GM19351 (cell line): ENCODE measurements around the gene MGAT3.

ENCODE experiments used
- ATAC-seq: cut with Tn5 transposase; IDR thresholded peaks from one replicate; pipeline ENCODE4 v1.9.1; 2021; ENCODE audit warnings: mild to moderate bottlenecking, moderate library complexity; ENCODE audit not compliant: unreplicated experiment

Gene MGAT3

DNA sequence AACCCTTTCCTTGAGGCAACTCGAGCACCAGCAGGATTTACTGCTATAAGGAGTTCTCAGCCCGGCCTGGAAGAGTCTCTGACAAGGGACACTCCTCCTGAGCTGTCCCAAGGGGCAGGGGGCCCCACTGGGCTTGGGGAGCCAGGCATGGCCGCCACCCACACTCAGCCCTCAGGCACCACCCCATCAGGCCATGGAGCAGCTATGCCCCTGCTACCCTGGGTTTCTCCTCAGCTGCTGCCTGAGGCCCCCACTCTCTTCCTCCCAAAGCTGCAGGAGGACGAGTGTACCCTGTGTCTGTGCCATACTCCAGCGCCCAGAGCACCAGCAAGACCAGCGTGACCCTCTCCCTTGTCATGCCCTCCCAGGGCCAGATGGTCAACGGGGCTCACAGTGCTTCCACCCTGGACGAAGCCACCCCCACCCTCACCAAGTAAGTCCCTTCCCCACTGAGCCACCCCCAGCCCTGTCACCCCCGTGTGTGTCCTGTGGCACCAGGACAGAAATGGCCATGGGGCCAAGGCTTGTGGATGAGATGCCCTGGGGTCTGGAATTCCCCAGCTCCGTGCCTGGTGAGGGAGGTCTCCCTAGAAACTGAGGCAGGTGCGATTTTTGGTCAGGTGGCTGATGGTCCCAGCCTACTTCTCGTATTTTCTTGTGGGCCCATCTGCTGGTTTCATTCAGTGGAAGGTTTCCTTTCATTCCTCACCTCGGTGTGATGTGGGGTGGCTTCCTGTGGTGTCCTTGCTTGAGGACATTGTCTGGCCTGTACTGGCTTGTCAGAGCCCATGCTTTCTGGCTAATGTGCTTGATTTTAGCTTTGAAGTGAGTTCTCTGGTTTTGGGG lies 28.8 kb upstream of the MGAT3 start:
- no peak for ATAC-seq

DNA sequence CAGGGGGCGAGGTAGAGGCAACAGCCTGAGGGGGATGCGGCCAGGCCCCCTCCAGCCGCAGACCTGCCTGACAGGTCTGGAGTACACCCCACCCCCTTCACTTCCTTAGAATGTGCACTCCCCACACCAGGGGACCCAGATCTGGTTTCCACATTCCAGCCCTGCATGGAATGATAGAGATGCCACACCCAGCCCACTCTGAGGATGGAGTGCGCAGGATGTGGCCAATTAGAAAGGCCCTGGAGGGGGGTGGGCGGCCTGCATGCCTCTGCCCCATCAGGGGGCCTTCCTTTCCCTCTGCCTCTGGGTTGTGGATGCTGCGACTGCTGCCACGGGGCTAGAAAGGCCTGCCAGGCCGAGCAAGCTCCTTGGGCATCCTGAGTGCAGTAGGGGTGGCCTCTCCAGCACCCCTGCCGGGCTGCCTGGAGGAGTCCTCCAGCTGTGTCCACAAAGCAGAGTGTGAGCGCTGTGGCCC lies 28.2 kb upstream of the MGAT3 start:
- no peak for ATAC-seq

DNA sequence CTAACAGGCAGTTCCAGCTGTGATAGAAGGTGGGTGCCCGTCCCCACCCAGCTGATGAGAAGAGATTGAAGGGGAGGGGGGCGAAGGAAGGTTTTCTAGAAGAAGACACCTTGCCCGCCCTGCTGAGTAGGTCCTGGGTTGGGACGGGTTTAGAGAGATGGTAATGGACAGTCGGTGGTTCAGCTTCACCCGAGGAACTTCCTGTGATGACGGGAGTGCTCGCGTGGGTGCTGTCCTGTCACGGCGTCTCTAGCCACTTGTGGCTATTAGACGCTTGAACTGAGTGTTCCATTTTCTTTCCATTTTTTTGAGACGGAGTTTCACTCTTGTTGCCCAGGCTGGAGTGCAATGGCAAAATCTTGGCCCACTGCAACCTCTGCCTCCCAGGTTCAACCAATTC lies 27.6 kb upstream of the MGAT3 start:
- no peak for ATAC-seq

DNA sequence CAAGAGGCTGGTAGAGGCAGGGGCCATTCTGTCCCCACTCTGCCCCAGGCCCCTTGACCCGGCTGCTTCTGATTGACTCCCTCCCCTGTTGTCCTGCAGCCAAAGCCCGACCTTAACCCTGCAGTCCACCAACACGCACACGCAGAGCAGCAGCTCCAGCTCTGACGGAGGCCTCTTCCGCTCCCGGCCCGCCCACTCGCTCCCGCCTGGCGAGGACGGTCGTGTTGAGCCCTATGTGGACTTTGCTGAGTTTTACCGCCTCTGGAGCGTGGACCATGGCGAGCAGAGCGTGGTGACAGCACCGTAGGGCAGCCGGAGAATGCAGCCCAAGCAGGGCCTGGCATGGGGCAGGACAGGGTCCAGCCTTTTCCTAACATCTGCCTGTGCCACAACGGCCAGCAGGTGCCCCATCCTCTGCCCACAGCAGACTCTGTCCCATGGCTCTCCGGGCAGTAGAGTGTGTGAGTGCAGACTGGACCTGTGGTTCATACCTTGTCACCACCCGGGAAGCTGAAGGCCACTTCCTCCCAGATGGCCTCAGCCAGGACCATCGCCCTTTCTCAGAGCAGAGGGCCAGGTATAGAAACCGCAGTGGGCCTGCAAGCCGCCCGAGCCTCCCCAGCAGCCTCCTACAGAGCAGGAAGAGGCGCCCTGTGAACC lies 26.8 kb upstream of the MGAT3 start:
- ATAC-seq, result no peak

DNA sequence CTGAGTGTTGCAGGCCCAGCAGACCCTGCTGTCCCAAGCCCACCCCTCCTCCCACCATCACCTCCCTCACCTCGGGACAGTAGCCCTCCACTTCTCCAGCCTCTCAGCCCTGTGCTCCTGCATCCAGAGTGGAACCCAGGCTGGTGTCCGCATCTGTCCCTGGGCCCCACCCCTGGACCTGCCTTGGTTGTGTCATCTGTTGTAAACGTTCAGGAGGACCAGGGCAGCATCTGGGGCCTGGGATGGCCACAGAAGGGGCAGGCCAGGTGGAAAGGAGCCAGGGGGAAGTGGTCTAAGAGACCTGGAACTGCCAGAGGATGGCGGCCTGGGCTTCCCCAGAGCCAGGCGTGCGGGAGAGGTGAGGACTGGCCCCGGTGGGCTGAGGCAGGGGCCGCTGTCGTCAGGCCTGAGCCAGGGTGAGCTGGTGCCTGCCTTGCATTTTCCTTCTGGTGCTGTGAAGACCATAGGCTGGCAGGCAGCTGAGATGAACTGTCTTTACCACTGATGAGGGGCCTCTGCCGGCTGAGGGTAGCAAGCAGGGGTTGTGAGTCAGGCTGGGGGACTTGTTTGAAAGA lies 26.1 kb upstream of the MGAT3 start:
- ATAC-seq, result no peak

DNA sequence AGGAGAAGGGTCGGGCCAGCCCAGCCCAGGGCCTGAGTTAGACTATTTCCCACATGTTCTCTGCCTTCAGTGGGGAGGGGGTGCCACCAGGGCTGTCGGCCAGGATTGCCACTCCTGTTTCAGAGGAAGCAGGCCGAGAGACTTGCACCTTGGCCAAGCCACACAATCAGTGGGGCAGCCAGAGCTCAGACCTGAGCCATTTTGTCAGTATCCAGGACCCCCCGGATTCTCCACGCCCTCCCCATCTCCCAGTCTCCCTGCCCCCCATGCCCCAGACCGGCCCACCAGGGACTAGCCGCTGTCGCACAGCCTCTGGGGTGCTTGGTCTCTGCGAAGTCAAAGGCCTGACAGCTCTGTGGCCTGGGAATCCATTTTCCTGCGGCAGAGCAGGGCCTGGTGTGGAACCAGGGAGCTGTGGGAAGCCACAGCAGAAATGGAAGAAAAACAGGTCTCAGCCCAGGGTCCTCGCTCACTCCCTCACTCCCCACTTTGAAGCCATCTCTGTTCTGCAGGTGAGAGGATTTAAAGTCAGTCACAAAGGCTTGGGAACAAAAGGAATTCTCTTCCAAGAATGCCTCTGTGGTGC lies 25.5 kb upstream of the MGAT3 start:
- no peak for ATAC-seq

DNA sequence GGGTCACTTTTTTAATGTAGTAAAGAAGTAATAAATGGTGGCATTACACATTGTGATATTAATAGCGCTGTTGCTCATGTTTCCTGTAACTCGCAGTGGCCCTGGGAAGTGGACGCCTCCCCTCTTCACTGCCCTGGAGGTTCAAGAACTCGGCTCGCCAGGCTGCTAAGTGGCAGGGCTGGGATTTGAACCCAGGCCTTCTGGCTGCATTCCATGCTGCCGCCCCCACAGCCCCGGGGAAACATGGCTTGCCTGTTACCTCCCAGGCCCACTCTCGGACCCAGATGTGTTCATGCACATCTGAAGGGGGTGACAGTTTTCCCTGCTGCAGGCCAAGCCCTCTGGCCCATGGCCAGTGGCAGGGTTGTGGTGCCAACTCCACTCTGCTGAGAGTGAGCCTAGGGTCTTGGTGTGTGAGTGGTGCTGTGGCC lies 25.0 kb upstream of the MGAT3 start:
- ATAC-seq, result no peak

DNA sequence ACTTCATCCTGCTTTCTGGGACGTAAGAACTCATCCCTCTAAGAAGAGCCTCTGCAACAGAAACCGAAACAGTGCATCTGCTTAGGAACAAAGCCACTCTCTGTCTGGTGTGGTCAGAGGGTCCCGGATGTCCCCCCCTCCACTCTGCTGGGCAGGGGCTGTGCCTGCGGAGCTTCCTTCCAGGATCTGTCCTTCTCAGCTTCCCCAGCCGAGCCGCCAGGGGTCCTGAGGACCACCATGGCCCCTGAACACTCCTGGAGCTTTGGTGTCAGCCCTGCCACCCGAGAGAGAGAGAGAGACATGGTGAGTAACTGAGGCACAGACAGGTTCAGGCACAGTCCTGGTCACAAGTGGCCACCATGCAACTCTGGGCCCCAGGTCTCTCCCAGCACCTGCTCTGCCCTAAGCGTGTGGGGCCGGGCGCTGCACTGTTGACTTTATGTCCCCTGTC lies 24.4 kb upstream of the MGAT3 start:
- ATAC-seq, result no peak

DNA sequence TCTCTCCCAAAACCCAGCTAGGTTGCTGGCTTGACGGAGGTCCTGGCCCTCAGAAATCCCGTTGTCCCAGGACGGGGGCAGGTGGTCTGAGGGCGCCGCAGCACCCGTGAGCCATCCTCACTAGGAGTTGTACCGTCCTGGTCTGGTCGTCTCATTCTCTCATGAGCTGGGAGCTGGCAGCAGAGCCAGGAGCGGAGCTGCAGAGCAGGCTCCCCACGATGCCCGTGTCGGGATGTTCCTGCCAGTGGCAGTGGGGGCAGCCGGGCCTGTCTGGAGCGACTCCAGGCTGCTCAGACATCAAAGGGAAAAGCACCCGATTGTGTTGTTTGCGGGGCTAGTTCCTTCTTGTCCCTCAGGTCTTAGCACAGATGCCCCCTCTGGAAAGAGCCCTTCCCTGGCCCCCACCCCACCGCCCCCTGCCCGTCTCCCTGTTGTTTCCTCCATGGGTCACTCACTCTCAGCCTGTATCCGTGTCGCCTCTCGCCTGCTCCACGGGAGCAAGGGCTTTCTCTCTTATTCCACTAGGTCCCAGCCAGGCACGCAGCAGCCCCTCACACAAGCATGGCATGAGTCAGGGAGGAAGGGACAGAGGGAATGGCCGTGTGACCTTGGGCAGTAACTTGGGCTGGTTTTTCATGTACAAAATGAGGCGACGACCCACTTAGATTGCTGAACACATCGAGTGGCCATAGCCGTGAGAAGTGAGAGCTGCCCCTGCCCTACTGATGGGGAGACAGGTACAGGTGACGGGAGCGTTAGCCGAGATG lies 23.2 kb upstream of the MGAT3 start:
- no peak for ATAC-seq

DNA sequence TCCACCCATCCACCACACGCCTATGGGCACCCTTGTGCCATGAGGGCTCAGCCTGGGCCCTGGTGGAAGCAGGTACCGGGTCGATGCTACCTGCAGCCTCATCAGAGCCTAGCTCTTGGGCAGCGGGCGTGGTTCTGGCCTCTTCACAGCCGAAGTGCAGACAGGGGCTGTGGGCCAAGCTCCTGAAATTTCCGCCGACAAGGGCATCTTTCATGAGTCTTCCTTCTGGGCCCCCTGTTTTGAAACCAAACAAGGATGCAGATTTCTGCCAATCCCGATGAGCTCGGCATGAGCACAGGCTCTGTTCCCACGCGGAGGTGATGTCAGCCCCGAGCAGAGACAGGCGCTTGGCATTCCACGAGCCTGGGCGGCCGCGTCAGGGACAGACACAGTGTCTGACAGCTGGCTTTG lies 22.6 kb upstream of the MGAT3 start:
- no peak for ATAC-seq

DNA sequence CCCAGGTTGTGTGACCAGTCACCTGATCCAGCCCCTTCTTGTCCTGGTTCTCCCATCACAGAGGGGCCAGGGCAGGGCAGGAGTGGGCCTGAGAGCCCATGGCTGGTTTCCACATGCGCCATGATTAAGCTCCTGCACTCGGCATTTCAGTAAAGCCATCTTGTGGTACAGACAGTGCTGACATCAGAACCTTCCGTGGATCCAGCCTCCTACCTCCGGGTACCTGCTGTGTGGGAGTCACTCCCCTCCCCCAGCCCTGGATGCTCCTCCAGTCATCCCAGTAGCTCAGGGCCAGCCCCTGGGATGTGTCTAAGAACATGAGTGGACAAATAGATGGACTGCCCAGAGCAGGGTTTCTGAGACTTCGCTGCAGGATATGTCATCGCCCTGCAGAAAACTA lies 22.1 kb upstream of the MGAT3 start:
- no peak for ATAC-seq

DNA sequence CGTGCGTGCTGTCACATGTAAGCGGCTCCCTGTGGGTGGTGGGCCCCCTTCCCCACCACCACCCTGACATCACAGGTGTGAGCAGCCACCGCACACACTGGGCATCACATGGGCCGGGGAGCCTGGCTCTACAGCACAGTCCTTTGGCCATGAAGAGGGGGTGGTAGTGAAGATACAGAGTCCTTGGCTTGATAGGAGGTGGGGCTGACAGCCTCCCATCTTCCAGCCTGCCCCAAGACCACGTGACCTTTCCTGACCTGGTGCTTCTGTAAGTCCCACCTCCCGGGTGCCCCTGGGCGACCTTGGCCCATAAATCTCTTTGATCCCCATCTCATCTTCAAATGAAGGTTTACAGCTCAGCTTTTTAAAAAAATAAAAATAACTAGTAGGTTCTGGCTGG lies 21.2 kb upstream of the MGAT3 start:
- no peak for ATAC-seq

DNA sequence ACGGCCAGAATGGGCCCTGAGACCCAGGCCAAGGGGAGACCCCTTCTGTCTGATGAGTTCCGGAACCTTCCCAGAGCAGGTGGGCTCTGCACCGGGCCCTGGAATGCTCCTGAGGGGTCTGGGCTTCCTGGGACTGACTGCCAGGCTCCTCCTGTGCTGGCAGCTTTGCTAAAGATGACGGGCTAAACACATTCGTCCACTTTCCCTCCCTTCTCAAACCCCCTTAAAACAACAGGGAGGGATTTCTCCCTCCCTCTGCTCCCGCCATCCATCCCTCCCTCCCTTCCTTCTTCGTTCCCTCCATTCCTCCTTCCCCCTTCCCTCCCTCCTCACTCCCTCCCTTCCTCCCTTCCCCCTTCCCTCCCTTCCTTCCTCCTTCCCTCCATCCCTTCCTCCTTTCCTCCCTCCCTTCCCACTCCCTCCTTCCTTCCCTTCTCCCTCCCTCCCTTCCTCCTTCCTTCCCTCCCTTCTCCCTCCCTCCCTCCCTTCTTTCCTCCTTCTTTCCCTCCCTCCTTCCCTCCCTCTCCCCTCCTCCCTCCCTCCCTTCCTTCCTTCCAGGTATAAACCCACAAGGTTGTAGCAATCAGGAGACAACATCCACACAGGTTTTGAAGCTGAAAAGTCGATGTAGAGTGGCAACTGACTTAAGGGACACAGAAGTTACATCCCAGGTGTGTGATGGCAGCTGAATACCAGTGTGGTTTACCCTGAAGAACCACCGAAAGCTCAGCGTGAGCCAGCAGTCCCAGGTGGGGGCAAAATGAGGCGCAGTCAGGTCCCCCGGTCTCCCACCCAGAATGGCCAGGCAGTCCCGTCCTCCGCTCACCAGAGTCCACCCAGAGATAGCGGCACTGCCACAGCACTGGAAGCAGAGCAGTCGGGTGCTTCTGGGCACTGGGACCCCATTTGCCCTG lies 18.8 kb upstream of the MGAT3 start:
- no peak for ATAC-seq

DNA sequence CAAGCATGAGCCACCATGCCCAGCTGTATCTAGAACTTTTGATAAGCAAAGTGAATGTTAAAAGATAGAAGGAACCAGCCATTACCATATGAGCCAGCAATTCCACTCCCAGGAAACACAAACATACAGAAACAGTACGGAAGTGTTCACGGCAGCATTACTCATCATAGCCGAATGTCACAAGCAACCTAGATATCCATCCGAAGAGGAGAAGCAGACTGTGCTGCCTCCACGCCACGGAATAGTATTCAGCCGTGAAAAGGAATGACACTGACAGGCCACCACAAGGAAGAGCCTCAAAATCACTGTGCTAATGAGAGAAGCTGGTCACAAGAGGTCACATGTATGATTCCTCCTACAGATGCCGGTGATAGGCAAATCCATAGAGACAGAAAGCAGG lies 17.6 kb upstream of the MGAT3 start:
- ATAC-seq, result no peak

DNA sequence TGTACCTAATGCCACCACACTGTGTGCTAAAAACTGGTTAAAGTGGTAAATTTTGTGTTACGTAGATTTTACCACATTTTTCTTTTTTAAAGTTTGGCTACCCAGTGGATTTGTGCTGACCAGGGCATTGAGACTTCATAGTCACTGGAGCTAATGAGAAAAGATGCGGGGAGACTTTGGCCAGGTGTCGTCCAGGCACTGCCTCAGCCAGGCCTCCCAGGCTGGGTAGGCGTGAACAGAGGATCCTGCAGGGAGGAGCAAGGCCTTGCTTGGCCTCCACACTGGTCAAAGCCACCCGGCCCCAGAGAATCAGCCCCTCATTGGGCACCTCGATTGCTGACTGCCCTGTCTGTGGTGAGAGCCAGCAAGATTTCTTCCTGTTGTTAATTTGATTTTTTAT lies 13.4 kb upstream of the MGAT3 start:
- ATAC-seq, result no peak

DNA sequence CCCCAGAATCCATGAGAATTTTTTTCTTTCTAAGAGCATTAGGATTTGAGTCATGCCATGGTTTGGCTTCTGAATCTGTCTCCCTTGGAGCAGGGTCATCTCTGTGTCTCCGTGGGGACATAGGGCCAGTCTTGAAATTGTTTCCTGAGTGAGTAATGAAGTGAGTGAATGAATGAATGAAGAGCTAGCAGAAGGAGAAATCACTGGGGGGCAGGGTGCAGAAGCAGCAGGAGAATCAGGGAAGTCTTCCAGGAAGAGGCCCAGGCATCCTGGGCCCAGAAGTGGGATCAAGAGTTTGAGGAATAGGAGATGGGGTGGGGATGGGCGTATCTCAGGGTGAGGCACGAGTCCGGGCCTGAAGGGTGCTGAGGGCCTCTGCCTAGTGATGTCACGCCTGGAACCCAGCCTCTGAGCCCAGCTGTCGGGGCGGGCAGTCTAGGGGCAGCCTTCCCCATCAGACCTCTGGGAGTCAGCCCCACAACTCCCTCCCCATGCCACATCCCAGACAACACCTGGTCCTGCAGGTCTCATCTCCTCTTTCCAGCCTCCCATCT lies 12.5 kb upstream of the MGAT3 start:
- ATAC-seq, result no peak

DNA sequence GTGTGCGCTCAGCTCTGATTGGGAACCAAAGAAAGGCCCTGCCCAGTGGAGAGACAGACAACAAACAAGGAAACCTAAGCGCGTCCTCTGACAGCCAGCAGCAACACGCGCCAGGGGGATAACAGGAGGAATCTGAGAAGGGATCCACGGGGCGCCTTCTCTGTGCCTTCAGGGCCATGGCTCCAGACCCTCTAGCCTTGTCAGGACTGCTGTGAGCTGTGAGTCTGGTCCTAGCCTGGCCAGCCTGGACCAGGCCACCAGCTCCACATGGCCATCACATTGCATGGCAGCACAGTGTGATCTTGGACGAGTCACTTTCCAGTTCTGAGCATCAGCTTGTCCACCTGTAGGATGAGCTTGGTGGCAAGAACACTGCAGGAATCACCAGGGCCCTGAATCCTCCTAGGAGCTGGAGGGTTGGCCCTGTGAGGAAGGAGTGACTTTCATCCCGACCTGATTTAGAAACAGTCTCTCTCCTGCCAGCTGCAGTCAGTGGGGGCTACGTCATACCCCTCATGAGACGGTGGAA lies 11.8 kb upstream of the MGAT3 start:
- no peak for ATAC-seq

DNA sequence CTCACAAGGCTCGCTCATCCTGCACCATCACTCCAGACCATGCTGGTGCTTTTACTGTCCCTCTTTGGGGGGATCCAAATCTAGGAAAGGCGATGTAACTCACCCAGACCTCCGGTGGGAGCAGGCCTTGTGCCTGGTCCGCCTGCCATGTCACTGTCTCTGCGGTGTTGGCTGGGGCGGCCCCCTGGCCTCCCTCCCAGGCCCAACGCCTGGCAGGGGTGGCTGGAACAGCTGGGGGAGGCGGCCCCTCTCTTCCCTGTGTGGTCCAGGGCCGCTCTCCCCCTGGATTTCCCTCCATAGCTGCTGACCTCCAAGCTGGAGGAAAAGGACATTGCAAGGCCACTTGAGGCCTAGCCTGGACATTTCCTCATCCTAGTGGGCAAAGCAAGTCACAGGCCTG lies 11.1 kb upstream of the MGAT3 start:
- no peak for ATAC-seq

DNA sequence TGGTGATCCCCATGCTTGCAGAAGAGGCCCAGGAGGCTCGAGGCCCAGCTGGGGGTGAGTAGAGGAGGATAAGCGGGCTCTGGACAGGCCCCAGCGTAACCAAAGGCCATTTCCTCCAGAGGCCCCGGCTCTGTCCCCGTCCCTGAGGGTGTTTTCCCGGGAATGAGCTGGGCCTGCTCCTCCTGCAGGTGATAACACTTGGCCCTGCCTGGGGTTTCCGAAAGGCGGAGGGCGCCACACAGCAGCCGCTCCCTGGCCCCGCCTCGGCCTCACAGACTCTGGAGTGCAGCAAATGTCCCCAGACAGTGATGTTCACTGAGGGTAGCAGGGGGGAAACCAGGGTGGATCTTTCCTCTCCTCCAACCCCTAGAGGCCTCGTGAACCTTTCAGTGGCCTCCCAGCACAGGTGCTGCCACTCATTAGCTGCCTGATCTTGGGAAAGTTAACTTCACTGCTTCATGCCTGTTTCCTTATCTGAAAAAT lies 10.5 kb upstream of the MGAT3 start:
- ATAC-seq, result peak; percentile 42
